GM23248 (cell line): Measurements from ENCODE around the gene ZNF683. TPM values are rescaled to one million over a fixed set of nuclear protein-coding genes. Genes with fewer than 3 reads are reported as not detected.

Source experiments
- DNase-seq: peaks from one replicate; pipeline ENCODE4 v3.0.0-alpha.2; 2015
- H2AFZ ChIP-seq: fragments of 200-600 bp; sonication (generic); 2 replicates; pipeline ENCODE4 v1.6.1; 2016; ENCODE audit warnings: antibody characterized with exemption
- H3F3A ChIP-seq: fragments of 200-600 bp; sonication (generic); 2 replicates; pipeline ENCODE4 v1.6.1; 2016; ENCODE audit warnings: mild to moderate bottlenecking, antibody characterized with exemption, mixed run types; ENCODE audit not compliant: insufficient read depth
- H3K27ac ChIP-seq: fragments of 200-600 bp; sonication (generic); 2 replicates; pipeline ENCODE4 v1.5.1; 2016; ENCODE audit warnings: mild to moderate bottlenecking
- H3K27me3 ChIP-seq: fragments of 200-600 bp; sonication (generic); replicated peaks from 2 replicates; pipeline ENCODE4 v1.6.1; 2016; ENCODE audit warnings: mild to moderate bottlenecking; ENCODE audit not compliant: insufficient read depth
- H3K36me3 ChIP-seq: fragments of 200-600 bp; sonication (generic); 2 replicates; pipeline ENCODE4 v1.6.1; 2016; ENCODE audit warnings: low read depth, mild to moderate bottlenecking
- H3K4me1 ChIP-seq: fragments of 200-600 bp; sonication (generic); 2 replicates; pipeline ENCODE4 v1.6.1; 2016; ENCODE audit warnings: mild to moderate bottlenecking; ENCODE audit not compliant: insufficient read depth
- H3K4me2 ChIP-seq: fragments of 200-600 bp; sonication (generic); one replicate; pipeline ENCODE4 v1.6.1; 2016; ENCODE audit warnings: mild to moderate bottlenecking; ENCODE audit not compliant: unreplicated experiment
- H3K4me3 ChIP-seq: fragments of 200-600 bp; sonication (generic); 2 replicates; pipeline ENCODE4 v1.5.1; 2016; ENCODE audit warnings: mild to moderate bottlenecking
- H3K79me2 ChIP-seq: fragments of 200-600 bp; sonication (generic); 2 replicates; pipeline ENCODE4 v1.6.1; 2016; ENCODE audit warnings: mild to moderate bottlenecking; ENCODE audit not compliant: insufficient read depth
- H3K9ac ChIP-seq: fragments of 200-600 bp; sonication (generic); 2 replicates; pipeline ENCODE4 v1.6.1; 2016; ENCODE audit warnings: mild to moderate bottlenecking
- H3K9me2 ChIP-seq: fragments of 200-600 bp; sonication (generic); 2 replicates; pipeline ENCODE4 v1.6.1; 2016; ENCODE audit warnings: mixed run types, mild to moderate bottlenecking, moderate library complexity; ENCODE audit not compliant: insufficient read depth
- H3K9me3 ChIP-seq: fragments of 200-600 bp; sonication (generic); one replicate; pipeline ENCODE4 v1.6.1; 2017; ENCODE audit warnings: low read depth
- H4K20me1 ChIP-seq: fragments of 200-600 bp; sonication (generic); 2 replicates; pipeline ENCODE4 v1.6.0; 2016; ENCODE audit not compliant: insufficient read depth
- EZH2 ChIP-seq: fragments of 200-600 bp; sonication (generic); IDR thresholded peaks from 2 replicates; pipeline ENCODE4 v1.6.1; 2018; ENCODE audit warnings: antibody characterized with exemption, mild to moderate bottlenecking; ENCODE audit not compliant: insufficient read depth, poor library complexity, severe bottlenecking
- EZH2phosphoT487 ChIP-seq: fragments of 200-600 bp; sonication (generic); IDR thresholded peaks from 2 replicates; pipeline ENCODE4 v1.6.1; 2018; ENCODE audit warnings: antibody characterized with exemption, moderate library complexity, mild to moderate bottlenecking, low read depth; ENCODE audit not compliant: insufficient read depth
- WGBS, 2 experiments: methylation state at CpG; one replicate each; pipeline ENCODE4 v1.1.6; 2015 to 2017; ENCODE audit warnings: low lambda C conversion rate in 2 of 2, low coverage in 1 of 2; ENCODE audit errors: missing lambda C conversion rate in 2 of 2; 5-methylcytosine and 5-hydroxymethylcytosine counted together
- in situ Hi-C: fragments of 300-500 bp; cut with MboI; formaldehyde crosslinking; loops from 2 replicates; pipeline ENCODE4 v1.15.0; 2020
- polyA plus RNA-seq: library from polyadenylated mRNA; unstranded; fragments of >200 nt; fragmentation: Nextera tagmentation; extraction: Ambion mirVana; gene quantifications from 2 replicates; pipeline ENCODE4 v1.2.1, GENCODE V29; 2016
- total RNA-seq: library from RNA; depleted of rRNA; stranded (reverse); fragments of >200 nt; shearing (Covaris generic); gene quantifications from 2 replicates; pipeline ENCODE4 v1.2.3, GENCODE V29; 2014

ZNF683 gene
- total and polyA plus RNA-seq, 2 experiments from 2014 or later, result not detected

GRCh38 chr1:26354972-26355371 lies 17.6 kb downstream of the ZNF683 start:
- Histone ChIP-seq H3K4me1 (no peaks in the 10 kb centered on the region), H3K27ac (no peak overlapping the region), H4K20me1 (no peaks in the 10 kb centered on the region), H3K4me2 (no peak overlapping the region), H3K4me3 (no peak overlapping the region), H3K36me3 (no peaks in the 10 kb centered on the region), H3K79me2 (no peaks in the 10 kb centered on the region), H2AFZ (no peak overlapping the region), H3K9ac (no peak overlapping the region), H3F3A (no peaks in the 10 kb centered on the region), H3K27me3 (peaks cover 21% of the 10 kb centered on the region), H3K9me3 (no peaks in the 10 kb centered on the region), H3K9me2 (no peaks in the 10 kb centered on the region)
- 81 to 87% methylated on average over 9 of the region's 9 CpGs for WGBS, 2 experiments
- in situ Hi-C loops, result no loop called here
- no peak for DNase-seq
- TF ChIP-seq EZH2phosphoT487 (no peak), EZH2 (no peak)

DNA sequence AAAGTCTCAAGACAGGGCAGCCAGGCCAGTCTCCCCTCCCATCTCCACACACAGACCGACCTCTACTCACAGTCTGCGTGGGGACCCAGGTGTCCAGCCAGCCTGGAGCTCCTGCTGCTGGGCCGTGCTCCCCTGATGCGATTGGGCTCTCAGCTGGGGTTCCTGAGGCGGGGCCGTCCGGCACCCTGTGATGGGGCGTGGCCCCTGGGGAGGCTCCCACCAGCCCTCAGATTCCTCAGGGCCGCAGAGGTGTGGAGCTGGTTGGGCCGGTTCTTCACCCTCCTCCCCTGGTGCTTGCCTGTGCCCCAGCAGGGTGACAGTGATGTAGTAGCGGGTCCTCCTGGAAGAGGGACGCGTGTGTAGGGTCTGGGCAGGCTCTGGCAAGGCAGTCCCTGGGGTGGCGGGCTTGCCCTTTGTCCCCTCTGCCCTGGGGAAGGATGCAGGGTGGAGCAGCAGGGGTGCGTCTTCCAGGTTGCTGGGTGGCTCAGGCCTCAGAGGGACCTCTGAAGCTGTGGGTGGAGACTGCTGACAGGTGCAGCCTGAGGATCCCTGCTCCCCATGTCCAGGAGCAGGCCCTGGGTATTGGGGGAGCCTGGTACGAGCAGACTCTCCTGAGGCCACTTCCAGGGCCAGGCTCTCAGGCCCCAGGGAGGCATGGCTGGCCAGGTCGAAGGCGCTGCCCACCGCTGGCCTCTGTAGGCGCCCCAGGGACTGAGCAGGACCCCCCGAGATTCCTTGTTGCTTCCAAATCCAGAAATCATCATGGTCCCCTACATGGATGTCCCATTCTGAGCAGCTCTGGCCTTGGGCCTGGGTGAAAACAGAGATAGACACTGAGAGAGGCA lies 18.4 kb downstream of the ZNF683 start, which contains the start of gene CRYBG2:
CRYBG2 (minus strand) TSS at position 155 of the 845 bp plus-strand sequence. CDS start 7,473 bp downstream, outside the sequence.
- in situ Hi-C loops, result no loop called here
- H3K27ac ChIP-seq, result no peak within 1 kb of the TSS
- H3K27me3 ChIP-seq, result peaks cover 17% of the 10 kb centered on the region

DNA sequence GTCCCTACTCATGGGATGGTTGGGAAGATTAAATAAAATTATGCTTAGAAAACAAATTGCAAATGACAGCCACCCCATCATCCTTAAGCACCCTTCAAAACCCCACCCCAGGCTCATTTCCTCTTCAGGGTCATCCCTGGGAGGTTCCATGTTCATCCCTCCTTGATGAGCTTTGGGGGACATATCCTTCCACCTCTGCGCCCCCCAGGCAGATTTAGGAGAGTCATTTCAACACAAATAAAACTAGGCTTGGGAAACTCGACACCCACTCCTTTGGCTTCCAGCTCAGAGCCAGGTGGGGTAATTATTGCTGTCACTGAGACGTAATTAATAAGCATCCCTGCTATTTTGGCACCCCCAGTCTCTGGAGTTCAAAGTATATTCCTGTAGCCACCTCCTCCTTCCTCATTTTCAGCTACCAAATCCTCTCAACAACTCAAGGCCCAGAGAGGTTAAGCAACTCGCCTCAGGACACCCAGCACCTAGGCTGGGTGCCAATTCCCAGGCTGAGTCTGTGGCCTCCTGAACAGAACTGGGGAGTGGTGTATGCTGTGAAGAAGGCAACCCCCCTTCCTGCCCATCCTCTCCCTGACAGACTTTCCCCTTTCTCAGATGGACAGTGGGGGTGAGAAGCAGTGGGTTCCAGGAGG lies 19.2 kb downstream of the ZNF683 start:
- no peak for DNase-seq
- no peak overlapping the region for H3K4me3 ChIP-seq
- H3K27ac ChIP-seq, result no peak overlapping the region
- H3K79me2 ChIP-seq, result no peaks in the 10 kb centered on the region
- in situ Hi-C loops, result no loop called here
- no peak overlapping the region for H3K4me2 ChIP-seq
- H3K27me3 ChIP-seq, result peaks cover 8% of the 10 kb centered on the region; the same call in 1 of the 2 replicates
- H3F3A ChIP-seq, result 0 out of 2 replicates have a peak, but pooled peaks cover 4% of the 10 kb centered on the region
- no peak overlapping the region for H2AFZ ChIP-seq
- peaks cover 3% of the 10 kb centered on the region; the same call in 1 of the 2 replicates for H3K4me1 ChIP-seq
- H3K9ac ChIP-seq, result no peak overlapping the region
- 79 to 87% methylated on average over 4 of the region's 4 CpGs for WGBS, 2 experiments
- no peaks in the 10 kb centered on the region for H3K9me2 ChIP-seq
- H3K9me3 ChIP-seq, result no peaks in the 10 kb centered on the region
- TF ChIP-seq EZH2phosphoT487 (no peak), EZH2 (no peak)
- H3K36me3 ChIP-seq, result no peaks in the 10 kb centered on the region
- H4K20me1 ChIP-seq, result no peaks in the 10 kb centered on the region

More for the DNA sequence above, 18.4 kb downstream of the ZNF683 start, which contains the start of gene CRYBG2:
- Histone ChIP-seq H3K9me2 (no peaks in the 10 kb centered on the region), H2AFZ (no peak within 1 kb of the TSS), H3K36me3 (no peaks in the 10 kb centered on the region), H3K9me3 (no peaks in the 10 kb centered on the region), H3K4me1 (peaks cover 3% of the 10 kb centered on the region; the same call in 1 of the 2 replicates), H3F3A (0 out of 2 replicates have a peak, but pooled peaks cover 4% of the 10 kb centered on the region), H3K4me3 (no peak within 1 kb of the TSS), H3K79me2 (no peaks in the 10 kb centered on the region), H4K20me1 (no peaks in the 10 kb centered on the region), H3K9ac (no peak within 1 kb of the TSS), H3K4me2 (no peak within 1 kb of the TSS)
- no peak for TF ChIP-seq EZH2phosphoT487
- TF ChIP-seq EZH2, result no peak
- no peak for DNase-seq
- 72 to 75% methylated on average over 17 to 21 of the region's 21 CpGs for WGBS, 2 experiments

DNA sequence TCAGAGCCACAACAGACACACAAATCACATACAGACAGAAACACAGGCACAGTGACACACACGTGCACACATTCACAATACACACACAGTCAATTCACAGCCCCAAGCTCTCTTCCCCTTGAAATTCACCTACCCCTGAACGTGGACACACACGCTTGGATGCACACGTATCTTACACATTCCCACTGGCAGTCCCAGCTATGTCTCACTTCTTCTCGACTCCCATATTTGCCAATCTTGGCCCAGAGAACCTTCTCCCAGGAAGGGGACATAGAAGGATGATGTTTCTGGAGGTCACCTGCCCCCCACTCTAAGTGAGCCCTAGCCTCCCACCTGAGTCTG lies 20.2 kb downstream of the ZNF683 start:
- Histone ChIP-seq H3K36me3 (no peaks in the 10 kb centered on the region), H3K27ac (no peak overlapping the region), H3K9me2 (no peaks in the 10 kb centered on the region), H3K79me2 (no peaks in the 10 kb centered on the region), H3K4me1 (peaks cover 3% of the 10 kb centered on the region; the same call in 1 of the 2 replicates), H3K4me2 (no peak overlapping the region), H3K4me3 (no peak overlapping the region), H3K9me3 (no peaks in the 10 kb centered on the region), H4K20me1 (no peaks in the 10 kb centered on the region), H3F3A (0 out of 2 replicates have a peak, but pooled peaks cover 4% of the 10 kb centered on the region), H2AFZ (no peak overlapping the region), H3K27me3 (no peaks in the 10 kb centered on the region), H3K9ac (no peak overlapping the region)
- WGBS, 2 experiments, result 60 to 69% methylated on average over 5 of the region's 5 CpGs
- TF ChIP-seq EZH2phosphoT487 (no peak), EZH2 (no peak)
- no peak for DNase-seq
- in situ Hi-C loops, result no loop called here
